PC-3 (cell line): ENCODE data around the gene NPTX1.

Experiments
- EZH2 ChIP-seq: fragments of 300-600 bp; sonication (generic); IDR thresholded peaks from one replicate; pipeline ENCODE4 v1.6.1; 2017; ENCODE audit warnings: antibody characterized with exemption, mild to moderate bottlenecking, low read length; ENCODE audit not compliant: unreplicated experiment
- EZH2phosphoT487 ChIP-seq: fragments of 300-600 bp; sonication (generic); IDR thresholded peaks from 2 replicates; pipeline ENCODE4 v1.6.1; 2018; ENCODE audit warnings: mild to moderate bottlenecking, antibody characterized with exemption, low read length, borderline replicate concordance
- TF ChIP-seq, protein P1 (sequence below): fragments of 300-600 bp; sonication (generic); conservative IDR thresholded peaks from 2 replicates; pipeline ENCODE4 v1.5.1; 2017; ENCODE audit warnings: antibody characterized with exemption, low read depth, mild to moderate bottlenecking, low read length

DNA sequence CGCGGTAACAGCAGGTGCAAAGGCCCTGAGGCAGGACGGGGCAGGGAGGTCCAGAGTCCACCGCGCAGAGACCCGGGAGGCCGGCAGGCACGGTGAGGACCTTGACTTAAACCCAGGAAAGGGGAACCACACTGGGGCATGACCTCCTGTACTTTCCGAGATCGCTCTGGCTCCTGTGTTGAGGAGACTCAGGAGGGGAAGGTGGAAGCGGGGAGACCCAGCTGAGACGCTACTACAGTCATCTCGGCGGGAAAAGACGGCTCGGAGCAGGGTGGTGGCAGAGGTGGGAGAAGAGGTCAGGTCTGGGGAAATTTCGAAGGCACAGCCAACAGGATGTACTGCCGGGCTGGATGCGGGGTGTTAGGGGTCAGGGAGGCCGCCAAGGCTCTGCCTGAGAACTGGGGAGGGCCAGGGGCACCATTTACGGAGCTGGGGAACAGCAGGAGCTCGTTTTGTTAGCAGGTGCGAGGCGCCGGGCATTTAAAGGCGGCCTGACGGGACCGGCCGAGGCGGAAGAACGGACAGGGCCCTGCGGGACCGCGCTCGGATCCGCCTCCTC, 22.3 kb downstream of the NPTX1 start:
- TF ChIP-seq, protein P1, sequence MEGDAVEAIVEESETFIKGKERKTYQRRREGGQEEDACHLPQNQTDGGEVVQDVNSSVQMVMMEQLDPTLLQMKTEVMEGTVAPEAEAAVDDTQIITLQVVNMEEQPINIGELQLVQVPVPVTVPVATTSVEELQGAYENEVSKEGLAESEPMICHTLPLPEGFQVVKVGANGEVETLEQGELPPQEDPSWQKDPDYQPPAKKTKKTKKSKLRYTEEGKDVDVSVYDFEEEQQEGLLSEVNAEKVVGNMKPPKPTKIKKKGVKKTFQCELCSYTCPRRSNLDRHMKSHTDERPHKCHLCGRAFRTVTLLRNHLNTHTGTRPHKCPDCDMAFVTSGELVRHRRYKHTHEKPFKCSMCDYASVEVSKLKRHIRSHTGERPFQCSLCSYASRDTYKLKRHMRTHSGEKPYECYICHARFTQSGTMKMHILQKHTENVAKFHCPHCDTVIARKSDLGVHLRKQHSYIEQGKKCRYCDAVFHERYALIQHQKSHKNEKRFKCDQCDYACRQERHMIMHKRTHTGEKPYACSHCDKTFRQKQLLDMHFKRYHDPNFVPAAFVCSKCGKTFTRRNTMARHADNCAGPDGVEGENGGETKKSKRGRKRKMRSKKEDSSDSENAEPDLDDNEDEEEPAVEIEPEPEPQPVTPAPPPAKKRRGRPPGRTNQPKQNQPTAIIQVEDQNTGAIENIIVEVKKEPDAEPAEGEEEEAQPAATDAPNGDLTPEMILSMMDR: no peak
- TF ChIP-seq EZH2phosphoT487 (no peak), EZH2 (no peak)
